GM12878 (cell line): ENCODE measurements around the gene COTL1. TPM values are rescaled to one million over a fixed set of nuclear protein-coding genes. Genes with fewer than 3 reads are reported as not detected.
A peak's percentile ranks its signal among the peaks of the same experiment; 100 is the strongest.

ENCODE experiments used
- BRCA1 ChIP-seq: IDR thresholded peaks from 2 replicates; pipeline ENCODE4 v1.6.1; 2011; ENCODE audit warnings: low read depth, low read length, improper control_type of control experiment
- DPF2 ChIP-seq: fragments of 450-650 bp; IDR thresholded peaks from 2 replicates; pipeline ENCODE4 v1.6.1; 2017; ENCODE audit warnings: mild to moderate bottlenecking
- EED ChIP-seq: sonication (generic); IDR thresholded peaks from 2 replicates; pipeline ENCODE4 v1.6.1; 2016; ENCODE audit warnings: antibody characterized with exemption, low read depth
- ETV6 ChIP-seq, 2 experiments: fragments of 450-650 bp in 1 of 2; IDR thresholded peaks in 1 of 2; conservative IDR thresholded peaks in 1 of 2; 2 replicates each; pipeline ENCODE4 v1.6.1; 2014; ENCODE audit warnings: antibody characterized with exemption in 1 of 2, borderline replicate concordance in 1 of 2, low read depth in 1 of 2, mild to moderate bottlenecking in 1 of 2, moderate library complexity in 1 of 2
- EZH2 ChIP-seq: IDR thresholded peaks from 2 replicates; pipeline ENCODE4 v1.6.1; 2012; ENCODE audit warnings: low read depth, mild to moderate bottlenecking, control low read depth, inconsistent platforms, low read length, borderline replicate concordance; ENCODE audit not compliant: control insufficient read depth
- FOXK2 ChIP-seq: fragments of 450-650 bp; IDR thresholded peaks from 2 replicates; pipeline ENCODE4 v1.6.1; 2017; ENCODE audit warnings: mild to moderate bottlenecking, moderate library complexity
- FOXM1 ChIP-seq: IDR thresholded peaks from 2 replicates; pipeline ENCODE4 v1.6.1; 2012; ENCODE audit warnings: low read depth, mild to moderate bottlenecking, inconsistent platforms, low read length, moderate library complexity
- IKZF1 ChIP-seq: fragments of 450-650 bp; conservative IDR thresholded peaks from 2 replicates; pipeline ENCODE4 v1.6.1; 2017; ENCODE audit warnings: antibody characterized with exemption, mild to moderate bottlenecking
- IRF5 ChIP-seq: fragments of 450-650 bp; IDR thresholded peaks from 2 replicates; pipeline ENCODE4 v1.6.1; 2017; ENCODE audit warnings: borderline replicate concordance
- KAT2A ChIP-seq: conservative IDR thresholded peaks from 2 replicates; pipeline ENCODE4 v1.6.1; 2011; ENCODE audit warnings: low read depth, low read length; ENCODE audit not compliant: control insufficient read depth
- MLLT1 ChIP-seq: fragments of 450-650 bp; IDR thresholded peaks from 2 replicates; pipeline ENCODE4 v1.6.1; 2016; ENCODE audit warnings: mild to moderate bottlenecking
- RELA ChIP-seq: fragments of 450-650 bp; IDR thresholded peaks from 2 replicates; pipeline ENCODE4 v1.8.0; 2014; ENCODE audit warnings: borderline replicate concordance; ENCODE audit not compliant: partially characterized antibody
- RFX5 ChIP-seq: IDR thresholded peaks from 2 replicates; pipeline ENCODE4 v1.6.1; 2011; ENCODE audit warnings: low read depth, low read length, improper control_type of control experiment
- SREBF1 ChIP-seq: IDR thresholded peaks from 2 replicates; pipeline ENCODE4 v1.6.1; 2012; ENCODE audit warnings: mild to moderate bottlenecking, low read length
- TARDBP ChIP-seq: IDR thresholded peaks from 2 replicates; pipeline ENCODE4 v1.6.1; 2016; ENCODE audit warnings: borderline replicate concordance
- USF2 ChIP-seq: IDR thresholded peaks from 2 replicates; pipeline ENCODE4 v1.6.1; 2011; ENCODE audit warnings: low read depth, low read length, improper control_type of control experiment, borderline replicate concordance
- ZNF384 ChIP-seq: IDR thresholded peaks from 2 replicates; pipeline ENCODE4 v1.6.1; 2012; ENCODE audit warnings: low read depth, mild to moderate bottlenecking, low read length, improper control_type of control experiment, borderline replicate concordance
- ZZZ3 ChIP-seq: IDR thresholded peaks from 2 replicates; pipeline ENCODE4 v1.6.1; 2011; ENCODE audit warnings: low read depth; ENCODE audit not compliant: control insufficient read depth, insufficient read length
- polyA plus RNA-seq, 11 experiments: library from polyadenylated mRNA; depleted of rRNA in 4 of 11; unstranded in 6 of 11; stranded (reverse) in 5 of 11; fragments of >200 nt; fragmentation: Nextera tagmentation in 4 of 11; fragmentation: Illumina TruSeq in 1 of 11; extraction: Ambion mirVana in 4 of 11; extraction: Trizol in 1 of 11; gene quantifications; 1 replicate in 1 of 11; 2 replicates in 10 of 11; pipeline versions ENCODE4 v1.2.1 to v1.2.3, GENCODE V29; 2011 to 2016; ENCODE audit warnings: inconsistent platforms in 2 of 11, missing spikeins in 2 of 11, low read depth in 1 of 11
- total RNA-seq, 4 experiments: library from RNA; depleted of rRNA in 3 of 4; stranded (reverse); fragments of >200 nt in 3 of 4; fragmentation: Illumina TruSeq in 1 of 4; extraction: Trizol in 1 of 4; gene quantifications; 2 replicates each; pipeline versions ENCODE4 v1.2.1 to v1.2.3, GENCODE V29; 2013 to 2021
- TF ChIP-seq, protein P1 (sequence below): fragments of 450-650 bp; IDR thresholded peaks from 2 replicates; pipeline ENCODE4 v1.6.1; 2017; ENCODE audit warnings: low read depth, mild to moderate bottlenecking, moderate library complexity
- TF ChIP-seq, protein P2 (sequence below): IDR thresholded peaks from 2 replicates; pipeline ENCODE4 v1.6.1; 2012; ENCODE audit warnings: low read length, inconsistent platforms
- TF ChIP-seq, protein P3 (sequence below): IDR thresholded peaks from 2 replicates; pipeline ENCODE4 v1.6.1; 2011; ENCODE audit warnings: borderline replicate concordance, low read depth, mild to moderate bottlenecking, moderate library complexity, mixed read lengths, low read length; ENCODE audit not compliant: insufficient read depth; ENCODE audit errors: extremely low read length

COTL1 gene
- total and polyA plus RNA-seq, 10 of the 15 experiments (the other 5 are each of a cell fraction or from before 2014, with no cell fraction given) = 140 to 894 (median 330) TPM

DNA sequence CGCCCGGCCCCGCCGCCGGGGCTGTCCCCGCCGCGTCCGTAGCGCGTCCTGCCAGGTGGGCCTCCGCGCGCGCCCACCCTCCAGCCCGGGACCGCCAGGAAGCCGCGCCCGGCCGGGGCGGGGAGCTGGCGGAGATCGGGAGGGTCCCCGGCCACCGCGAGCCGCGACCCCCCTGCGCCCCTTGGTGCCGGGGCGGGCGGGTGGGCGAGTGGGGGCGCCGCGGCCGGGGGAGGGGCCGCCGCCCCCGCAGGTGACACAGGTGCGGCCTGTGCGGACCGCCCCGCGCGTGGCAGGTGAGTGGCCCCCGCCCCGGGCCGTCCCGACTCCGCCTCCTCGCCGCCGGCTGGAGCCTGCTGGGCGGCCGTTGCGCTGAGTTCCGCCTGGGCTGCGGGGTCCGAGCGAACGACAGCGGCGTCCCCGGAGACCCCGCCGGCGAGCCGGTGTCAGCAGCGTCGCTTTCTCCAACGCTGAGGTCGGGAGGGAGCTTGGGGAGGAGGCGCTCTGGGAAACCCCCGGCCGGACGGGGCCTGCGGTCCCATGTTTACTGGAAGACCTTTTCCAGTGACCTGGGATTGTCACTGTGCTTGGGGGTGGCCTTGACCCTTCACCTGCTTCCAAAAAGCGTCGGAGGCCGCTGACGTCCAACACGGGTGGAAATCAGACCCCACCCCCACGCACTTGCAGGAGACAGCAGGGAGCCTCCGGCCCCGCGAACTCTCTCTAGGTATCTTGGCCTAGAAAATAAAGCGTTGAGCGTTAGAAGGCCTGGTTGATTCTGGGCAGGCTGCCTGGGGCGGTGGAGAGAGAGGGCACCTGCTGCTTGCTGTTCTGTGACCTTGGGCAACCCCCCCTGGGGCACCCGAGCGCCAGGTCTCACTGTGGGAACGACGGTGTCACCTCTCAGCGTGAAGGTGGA, 31.0 kb upstream of the COTL1 start (continued):
- TF ChIP-seq SREBF1 (no peak), ZNF384 (no peak), TARDBP (no peak), RELA (no peak), DPF2 (0 out of 2 replicates have a peak, but pooled peaks have one; percentile 47), ZZZ3 (no peak), KAT2A (no peak), USF2 (no peak), FOXM1 (no peak), EZH2 (no peak), RFX5 (no peak), EED (0 out of 2 replicates have a peak, but pooled peaks have one; percentile 27), MLLT1 (no peak), ETV6 (conservative IDR thresholded peaks at IDR 0.05 in 1 of 2, IDR thresholded peaks at IDR 0.05 in 1 of 2; ENCODE audit: borderline replicate concordance in 1 of 2, low read depth in 1 of 2) (no peak), IKZF1 (peak; percentile 42), IRF5 (no peak), BRCA1 (no peak), FOXK2 (0 out of 2 replicates have a peak, but pooled peaks have one; percentile 27)
- TF ChIP-seq, protein P1, sequence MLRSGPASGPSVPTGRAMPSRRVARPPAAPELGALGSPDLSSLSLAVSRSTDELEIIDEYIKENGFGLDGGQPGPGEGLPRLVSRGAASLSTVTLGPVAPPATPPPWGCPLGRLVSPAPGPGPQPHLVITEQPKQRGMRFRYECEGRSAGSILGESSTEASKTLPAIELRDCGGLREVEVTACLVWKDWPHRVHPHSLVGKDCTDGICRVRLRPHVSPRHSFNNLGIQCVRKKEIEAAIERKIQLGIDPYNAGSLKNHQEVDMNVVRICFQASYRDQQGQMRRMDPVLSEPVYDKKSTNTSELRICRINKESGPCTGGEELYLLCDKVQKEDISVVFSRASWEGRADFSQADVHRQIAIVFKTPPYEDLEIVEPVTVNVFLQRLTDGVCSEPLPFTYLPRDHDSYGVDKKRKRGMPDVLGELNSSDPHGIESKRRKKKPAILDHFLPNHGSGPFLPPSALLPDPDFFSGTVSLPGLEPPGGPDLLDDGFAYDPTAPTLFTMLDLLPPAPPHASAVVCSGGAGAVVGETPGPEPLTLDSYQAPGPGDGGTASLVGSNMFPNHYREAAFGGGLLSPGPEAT = 0 out of 2 replicates have a peak, but pooled peaks have one; percentile 30
- TF ChIP-seq, protein P2, sequence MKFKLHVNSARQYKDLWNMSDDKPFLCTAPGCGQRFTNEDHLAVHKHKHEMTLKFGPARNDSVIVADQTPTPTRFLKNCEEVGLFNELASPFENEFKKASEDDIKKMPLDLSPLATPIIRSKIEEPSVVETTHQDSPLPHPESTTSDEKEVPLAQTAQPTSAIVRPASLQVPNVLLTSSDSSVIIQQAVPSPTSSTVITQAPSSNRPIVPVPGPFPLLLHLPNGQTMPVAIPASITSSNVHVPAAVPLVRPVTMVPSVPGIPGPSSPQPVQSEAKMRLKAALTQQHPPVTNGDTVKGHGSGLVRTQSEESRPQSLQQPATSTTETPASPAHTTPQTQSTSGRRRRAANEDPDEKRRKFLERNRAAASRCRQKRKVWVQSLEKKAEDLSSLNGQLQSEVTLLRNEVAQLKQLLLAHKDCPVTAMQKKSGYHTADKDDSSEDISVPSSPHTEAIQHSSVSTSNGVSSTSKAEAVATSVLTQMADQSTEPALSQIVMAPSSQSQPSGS = no peak
- TF ChIP-seq, protein P3, sequence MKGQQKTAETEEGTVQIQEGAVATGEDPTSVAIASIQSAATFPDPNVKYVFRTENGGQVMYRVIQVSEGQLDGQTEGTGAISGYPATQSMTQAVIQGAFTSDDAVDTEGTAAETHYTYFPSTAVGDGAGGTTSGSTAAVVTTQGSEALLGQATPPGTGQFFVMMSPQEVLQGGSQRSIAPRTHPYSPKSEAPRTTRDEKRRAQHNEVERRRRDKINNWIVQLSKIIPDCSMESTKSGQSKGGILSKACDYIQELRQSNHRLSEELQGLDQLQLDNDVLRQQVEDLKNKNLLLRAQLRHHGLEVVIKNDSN = no peak
